Tibial artery (tissue), 4 donors: Measurements from ENCODE around the gene HSBP1L1.
"Not testable (repeated sequence)": the region's sequence is repeated elsewhere in the genome, so short reads cannot be mapped to it uniquely, and the experiment has no call there.

Source experiments
- DNase-seq, 2 donors: peaks; one replicate each; pipeline ENCODE4 v3.0.0-alpha.2; 2019
- H3K27ac ChIP-seq, 2 donors: fragments of 200-600 bp; sonication (generic) in 1 of 2; 1 replicate in 1 of 2; 2 replicates in 1 of 2; pipeline ENCODE4 v1.5.1; 2018 to 2019; ENCODE audit warnings: mild to moderate bottlenecking in 1 of 2
- H3K27me3 ChIP-seq, 2 donors: fragments of 200-600 bp; sonication (generic) in 1 of 2; one replicate each; pipeline versions ENCODE4 v1.5.1 to v1.6.0; 2016 to 2019
- H3K36me3 ChIP-seq, 3 donors: fragments of 200-600 bp; sonication (generic) in 2 of 3; one replicate each; pipeline ENCODE4 v1.5.1; 2016 to 2019; ENCODE audit warnings: mild to moderate bottlenecking in 2 of 3
- H3K4me1 ChIP-seq, 4 donors: fragments of 200-600 bp; sonication (generic) in 2 of 4; 1 replicate in 3 of 4; 2 replicates in 1 of 4; pipeline ENCODE4 v1.5.1; 2016 to 2019
- H3K4me3 ChIP-seq, 2 donors: fragments of 200-600 bp; sonication (generic) in 1 of 2; 1 replicate in 1 of 2; 2 replicates in 1 of 2; pipeline ENCODE4 v1.5.1; 2018 to 2019; ENCODE audit warnings: mild to moderate bottlenecking in 2 of 2
- H3K9me3 ChIP-seq, 3 donors: fragments of 200-600 bp; sonication (generic) in 1 of 3; one replicate each; pipeline ENCODE4 v1.5.1; 2016 to 2019
- intact Hi-C: fragments of 100-400 bp; cut with DNase I; formaldehyde crosslinking; loops from one replicate; pipeline ENCODE4 v1.15.0; 2023; ENCODE audit warnings: low total_unique reads
- TF ChIP-seq, protein P1 (sequence below), 2 experiments: fragments of 200-600 bp in 1 of 2; fragments of 450-650 bp in 1 of 2; IDR thresholded peaks; one replicate each; pipeline ENCODE4 v1.5.1; 2017 to 2019; ENCODE audit warnings: antibody characterized with exemption in 2 of 2, mild to moderate bottlenecking in 1 of 2, moderate library complexity in 1 of 2

Gene HSBP1L1

GRCh38 chr18:79956276-79956675 is 8.2 kb upstream of the HSBP1L1 start:
- Histone ChIP-seq H3K4me1 (peaks cover 0 to 11% (median 7%) of the 10 kb centered on the region in 4 donors), H3K4me3 (no peak overlapping the region)
- intact Hi-C loops, result loop anchor here (10.0 kb wide), 2 partner anchors 79 to 149 kb away; partner anchors contain the start of genes ADNP2 and RBFA

GRCh38 chr18:79958981-79959380 is 5.5 kb upstream of the HSBP1L1 start:
- intact Hi-C loops, result loop anchor here (10.0 kb wide), 2 partner anchors 76 to 146 kb away; partner anchors contain the start of genes ADNP2 and RBFA
- no peak overlapping the region for H3K27ac ChIP-seq
- H3K4me1 ChIP-seq, result peaks cover 0 to 7% (median under 1%) of the 10 kb centered on the region in 4 donors
- H3K36me3 ChIP-seq, result no peaks in the 10 kb centered on the region
- no peaks in the 10 kb centered on the region for H3K9me3 ChIP-seq
- no peak overlapping the region for H3K4me3 ChIP-seq
- TF ChIP-seq, protein P1, sequence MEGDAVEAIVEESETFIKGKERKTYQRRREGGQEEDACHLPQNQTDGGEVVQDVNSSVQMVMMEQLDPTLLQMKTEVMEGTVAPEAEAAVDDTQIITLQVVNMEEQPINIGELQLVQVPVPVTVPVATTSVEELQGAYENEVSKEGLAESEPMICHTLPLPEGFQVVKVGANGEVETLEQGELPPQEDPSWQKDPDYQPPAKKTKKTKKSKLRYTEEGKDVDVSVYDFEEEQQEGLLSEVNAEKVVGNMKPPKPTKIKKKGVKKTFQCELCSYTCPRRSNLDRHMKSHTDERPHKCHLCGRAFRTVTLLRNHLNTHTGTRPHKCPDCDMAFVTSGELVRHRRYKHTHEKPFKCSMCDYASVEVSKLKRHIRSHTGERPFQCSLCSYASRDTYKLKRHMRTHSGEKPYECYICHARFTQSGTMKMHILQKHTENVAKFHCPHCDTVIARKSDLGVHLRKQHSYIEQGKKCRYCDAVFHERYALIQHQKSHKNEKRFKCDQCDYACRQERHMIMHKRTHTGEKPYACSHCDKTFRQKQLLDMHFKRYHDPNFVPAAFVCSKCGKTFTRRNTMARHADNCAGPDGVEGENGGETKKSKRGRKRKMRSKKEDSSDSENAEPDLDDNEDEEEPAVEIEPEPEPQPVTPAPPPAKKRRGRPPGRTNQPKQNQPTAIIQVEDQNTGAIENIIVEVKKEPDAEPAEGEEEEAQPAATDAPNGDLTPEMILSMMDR (IDR thresholded peaks at IDR 0.05), result no peak
- peaks cover 0 to 13% of the 10 kb centered on the region in 2 donors for H3K27me3 ChIP-seq
- DNase-seq, result no peak

More at GRCh38 chr18:79956276-79956675, 8.2 kb upstream of the HSBP1L1 start:
- H3K36me3 ChIP-seq, result no peaks in the 10 kb centered on the region
- H3K27ac ChIP-seq, result no peak overlapping the region
- peaks cover 0 to 2% of the 10 kb centered on the region in 2 donors for H3K27me3 ChIP-seq
- DNase-seq, result no peak
- no peaks in the 10 kb centered on the region for H3K9me3 ChIP-seq
- TF ChIP-seq, protein P1 (IDR thresholded peaks at IDR 0.05), result no peak

GRCh38 chr18:79960161-79960801 is 4.2 kb upstream of the HSBP1L1 start:
- DNase-seq, intact Hi-C loops: not testable (repeated sequence)
- H3K4me1 ChIP-seq, result peaks cover 0 to 20% (median 12%) of the 10 kb centered on the region in 4 donors

DNA sequence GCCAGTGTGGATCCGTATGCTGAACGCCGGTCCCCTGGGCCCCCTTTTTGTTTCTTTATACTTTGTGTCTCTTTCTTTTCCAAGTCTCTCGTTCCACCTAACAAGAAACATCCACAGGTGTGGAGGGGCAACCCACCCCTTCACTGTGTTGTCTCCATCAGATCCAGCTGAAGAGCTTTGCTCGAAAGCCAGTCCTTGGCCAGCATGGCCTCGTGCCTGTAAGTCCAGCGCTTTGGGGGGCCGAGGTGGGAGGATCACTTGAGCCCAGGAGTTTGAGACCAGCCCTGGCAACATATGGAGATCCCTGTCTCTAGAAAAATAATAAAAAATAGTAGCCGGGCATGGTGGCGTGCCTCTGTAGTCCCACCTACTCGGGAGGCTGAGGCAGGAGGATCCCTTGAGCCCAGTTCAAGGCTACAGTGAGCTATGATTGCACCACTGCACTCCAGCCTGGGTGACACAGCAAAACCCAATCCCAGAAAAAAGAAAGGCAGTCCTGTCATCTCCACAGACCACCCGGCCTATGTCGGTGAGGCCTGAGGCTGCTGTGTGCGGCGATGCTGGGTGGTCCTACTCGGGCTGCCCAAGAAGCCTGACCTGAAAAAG is 3.4 kb upstream of the HSBP1L1 start:
- Histone ChIP-seq H3K27ac (no peak overlapping the region), H3K36me3 (no peaks in the 10 kb centered on the region), H3K4me1 (peaks cover 0 to 24% (median 14%) of the 10 kb centered on the region in 4 donors), H3K27me3 (peaks cover 0 to 23% of the 10 kb centered on the region in 2 donors), H3K9me3 (no peaks in the 10 kb centered on the region), H3K4me3 (no peak overlapping the region)
- TF ChIP-seq, protein P1 (IDR thresholded peaks at IDR 0.05), result no peak
- no peak for DNase-seq
- intact Hi-C loops, result no loop called here

More at GRCh38 chr18:79960161-79960801, 4.2 kb upstream of the HSBP1L1 start:
- not testable (repeated sequence) for H3K36me3 ChIP-seq, H3K27ac ChIP-seq, H3K4me3 ChIP-seq, H3K9me3 ChIP-seq
- peaks cover 0 to 23% of the 10 kb centered on the region in 2 donors for H3K27me3 ChIP-seq

DNA sequence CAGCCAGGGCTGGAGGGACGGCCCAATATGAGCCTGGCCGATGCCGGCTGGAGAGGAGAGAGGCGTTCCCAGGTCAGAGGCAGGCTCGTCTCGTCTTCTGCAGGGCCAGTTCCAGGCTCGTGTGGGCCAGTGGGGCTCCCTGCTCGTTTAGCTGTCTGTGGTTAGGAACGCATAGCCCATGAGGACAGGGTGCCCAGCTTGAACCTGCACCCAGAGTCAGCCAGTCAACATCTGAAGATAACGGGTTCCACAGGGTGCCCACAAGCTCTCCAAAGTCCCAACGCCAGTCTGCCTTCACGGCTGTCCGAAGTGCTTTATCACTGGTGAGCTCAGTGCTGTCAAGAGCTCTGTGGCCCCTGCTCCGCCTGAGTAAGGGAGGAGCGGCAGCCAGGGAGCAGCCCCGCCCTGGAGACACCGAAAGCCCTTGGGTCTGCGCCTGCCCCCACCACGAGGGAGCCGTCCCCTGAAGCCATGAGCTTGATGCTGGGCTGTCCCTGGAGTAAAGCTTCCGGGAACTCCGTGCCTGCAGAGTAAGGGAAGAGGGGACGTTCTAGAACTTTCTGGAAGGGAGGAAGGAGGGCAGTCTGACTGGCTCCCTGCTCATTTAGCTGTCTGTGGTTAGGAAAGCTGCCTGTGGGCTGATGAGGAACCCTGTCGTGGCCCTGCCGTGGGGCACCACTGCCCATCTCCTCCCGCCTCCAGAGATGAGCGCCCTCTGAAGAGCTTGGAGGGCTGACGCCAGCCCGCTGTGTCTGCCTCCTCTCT is 2.7 kb upstream of the HSBP1L1 start:
- intact Hi-C loops, result no loop called here
- no peaks in the 10 kb centered on the region for H3K36me3 ChIP-seq
- peaks cover 0 to 24% (median 14%) of the 10 kb centered on the region in 4 donors for H3K4me1 ChIP-seq
- H3K9me3 ChIP-seq, result no peaks in the 10 kb centered on the region
- H3K27me3 ChIP-seq, result peaks cover 0 to 23% of the 10 kb centered on the region in 2 donors
- H3K4me3 ChIP-seq, result no peak overlapping the region
- TF ChIP-seq, protein P1 (IDR thresholded peaks at IDR 0.05), result no peak
- no peak for DNase-seq
- no peak overlapping the region for H3K27ac ChIP-seq
